Activated T-helper 2 cell treated with anti-CD3 and anti-CD28 coated beads, Interferon-gamma antibody, Interleukin-2, Interleukin-4, amounts not matched to agents 10 μg/mL and 5 μg/mL and 100 μg/mL, durations not matched to agents 14 hours and 24 hours and 36 hours (primary cell): ENCODE data around the gene TADA2A. TPM values are rescaled to one million over a fixed set of nuclear protein-coding genes. Genes with fewer than 3 reads are reported as not detected.
A peak's percentile ranks its signal among the peaks of the same experiment; 100 is the strongest.
"Not testable (repeated sequence)": the region's sequence is repeated elsewhere in the genome, so short reads cannot be mapped to it uniquely, and the experiment has no call there.

Source experiments
- DNase-seq: peaks from one replicate; pipeline ENCODE4 v3.0.0; 2021; ENCODE audit warnings: low spot score
- H3K27ac Mint-ChIP-seq: one replicate; pipeline ENCODE4 v1.8.0; 2021; ENCODE audit warnings: mixed read lengths
- H3K27me3 Mint-ChIP-seq: one replicate; pipeline ENCODE4 v1.8.0; 2021; ENCODE audit warnings: low read depth, mixed read lengths
- H3K36me3 Mint-ChIP-seq: one replicate; pipeline ENCODE4 v1.8.0; 2021; ENCODE audit warnings: low read depth, mixed read lengths
- H3K4me1 Mint-ChIP-seq: one replicate; pipeline ENCODE4 v1.8.0; 2021; ENCODE audit warnings: low read depth, mixed read lengths
- H3K4me3 Mint-ChIP-seq: one replicate; pipeline ENCODE4 v1.8.0; 2021; ENCODE audit warnings: low read depth, mild to moderate bottlenecking, moderate library complexity, mixed read lengths
- H3K9me3 Mint-ChIP-seq: one replicate; pipeline ENCODE4 v1.8.0; 2021; ENCODE audit warnings: mixed read lengths
- intact Hi-C: fragments of 100-400 bp; cut with micrococcal nuclease; formaldehyde crosslinking; loops from one replicate; pipeline ENCODE4 v1.15.1; 2023
- total RNA-seq: library from RNA; stranded (reverse); gene quantifications from 2 replicates; pipeline ENCODE4 v1.2.3, GENCODE V29; 2022

TADA2A gene
- total RNA-seq, 1 donor from 2014 or later: 34.3 TPM

GRCh38 chr17:37384560-37385149 is 22.0 kb upstream of the TADA2A start:
- no peaks in the 10 kb centered on the region for H3K36me3 Mint-ChIP-seq
- peaks cover 4% of the 10 kb centered on the region for H3K4me1 Mint-ChIP-seq
- H3K9me3 Mint-ChIP-seq: no peaks in the 10 kb centered on the region
- no peak overlapping the region for H3K27ac Mint-ChIP-seq
- H3K27me3 Mint-ChIP-seq: no peaks in the 10 kb centered on the region
- no peak for DNase-seq
- intact Hi-C loops: no loop called here
- H3K4me3 Mint-ChIP-seq: no peak overlapping the region

DNA sequence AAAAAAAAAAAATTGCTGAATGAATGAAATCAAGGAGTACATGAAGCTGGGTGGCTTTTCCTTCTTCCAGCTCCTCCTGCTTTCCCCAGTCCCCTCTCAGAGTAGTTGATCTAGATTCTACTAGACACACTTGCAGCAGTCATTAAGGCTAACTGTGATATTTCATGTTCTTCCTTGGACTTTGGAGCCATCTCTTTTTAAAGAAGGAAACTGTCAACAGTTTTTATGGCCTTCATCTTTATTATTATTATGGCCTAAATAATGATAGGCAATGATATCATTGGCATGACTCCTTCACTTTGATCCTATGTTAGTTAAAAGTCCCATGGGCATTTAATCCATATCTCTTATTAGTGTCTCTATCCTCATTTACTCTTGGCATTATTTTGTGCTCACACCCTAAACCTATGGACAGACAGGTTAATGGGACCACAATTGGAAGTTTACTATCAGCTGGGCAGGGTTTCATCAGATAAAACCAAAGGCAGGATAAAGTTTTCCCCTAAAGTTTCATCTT is 21.2 kb upstream of the TADA2A start:
- no peak overlapping the region for H3K4me3 Mint-ChIP-seq

DNA sequence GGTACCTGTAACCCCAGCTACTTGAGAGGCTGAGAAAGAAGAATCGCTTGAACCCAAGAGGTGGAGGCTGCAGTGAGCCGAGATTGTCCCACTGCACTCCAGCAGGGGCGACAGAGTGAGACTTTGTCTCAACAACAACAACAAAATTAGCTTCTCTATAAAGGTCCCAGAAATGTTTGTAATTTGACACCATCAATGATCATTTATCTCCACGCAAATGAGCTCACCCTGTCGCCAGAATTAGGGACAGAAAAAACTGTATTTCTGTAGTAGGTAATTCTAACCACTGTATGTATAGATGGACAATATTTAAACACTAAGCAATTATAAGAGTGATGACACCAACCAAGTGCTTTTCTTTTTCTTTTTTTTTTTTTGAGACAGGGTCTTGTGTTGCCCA is 20.2 kb upstream of the TADA2A start:
- no peaks in the 10 kb centered on the region for H3K9me3 Mint-ChIP-seq
- no peaks in the 10 kb centered on the region for H3K36me3 Mint-ChIP-seq
- peaks cover 7% of the 10 kb centered on the region for H3K4me1 Mint-ChIP-seq
- H3K27ac Mint-ChIP-seq: no peak overlapping the region
- no peak for DNase-seq
- no peak overlapping the region for H3K4me3 Mint-ChIP-seq
- intact Hi-C loops: no loop called here
- no peaks in the 10 kb centered on the region for H3K27me3 Mint-ChIP-seq

More for the DNA sequence above, 21.2 kb upstream of the TADA2A start:
- H3K4me1 Mint-ChIP-seq: peaks cover 4% of the 10 kb centered on the region
- H3K27ac Mint-ChIP-seq: no peak overlapping the region
- DNase-seq: no peak
- no peaks in the 10 kb centered on the region for H3K9me3 Mint-ChIP-seq
- H3K36me3 Mint-ChIP-seq: no peaks in the 10 kb centered on the region
- intact Hi-C loops: no loop called here
- H3K27me3 Mint-ChIP-seq: no peaks in the 10 kb centered on the region

DNA sequence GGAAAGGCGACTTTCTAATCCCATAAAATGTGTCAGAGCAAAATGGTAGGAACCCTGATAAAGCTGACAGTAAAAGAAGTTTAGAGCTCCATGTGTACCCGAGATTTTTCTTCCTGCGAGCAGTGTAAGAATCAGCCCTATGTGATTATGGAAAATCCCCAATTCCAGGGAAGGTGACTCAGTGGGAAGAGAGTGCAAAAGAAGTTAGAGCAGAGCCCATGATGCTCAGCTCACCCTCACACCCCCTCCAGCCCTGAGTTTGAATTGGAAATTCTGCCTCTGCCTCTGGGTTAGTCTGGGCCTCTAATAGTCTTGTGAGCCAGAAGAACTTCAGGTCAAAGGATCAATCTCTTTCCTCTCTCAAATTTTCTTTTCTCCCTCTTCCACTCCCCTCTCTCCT is 18.4 kb upstream of the TADA2A start:
- no peak for DNase-seq
- no peaks in the 10 kb centered on the region for H3K9me3 Mint-ChIP-seq
- intact Hi-C loops: no loop called here
- no peaks in the 10 kb centered on the region for H3K27me3 Mint-ChIP-seq
- no peak overlapping the region for H3K27ac Mint-ChIP-seq
- peaks cover 23% of the 10 kb centered on the region for H3K4me1 Mint-ChIP-seq
- H3K36me3 Mint-ChIP-seq: no peaks in the 10 kb centered on the region
- H3K4me3 Mint-ChIP-seq: no peak overlapping the region

GRCh38 chr17:37389160-37389559 is 17.5 kb upstream of the TADA2A start:
- Mint-ChIP-seq H3K4me1 (peaks cover 25% of the 10 kb centered on the region), H3K27me3 (no peaks in the 10 kb centered on the region), H3K9me3 (no peaks in the 10 kb centered on the region), H3K4me3 (no peak overlapping the region), H3K27ac (no peak overlapping the region), H3K36me3 (no peaks in the 10 kb centered on the region)
- intact Hi-C loops: no loop called here
- no peak for DNase-seq

- intact Hi-C loops: loop anchor here (5.0 kb wide), 1 partner anchor 34 kb away; no protein-coding TSS in a partner anchor
- H3K36me3 Mint-ChIP-seq: no peaks in the 10 kb centered on the region
- H3K9me3 Mint-ChIP-seq: no peaks in the 10 kb centered on the region
- H3K4me3 Mint-ChIP-seq: no peak overlapping the region
- H3K27ac Mint-ChIP-seq: no peak overlapping the region
- no peaks in the 10 kb centered on the region for H3K27me3 Mint-ChIP-seq
- peaks cover 25% of the 10 kb centered on the region for H3K4me1 Mint-ChIP-seq
- no peak for DNase-seq
These were observed 15.5 kb upstream of the TADA2A start for GRCh38 chr17:37391146-37391545.

DNA sequence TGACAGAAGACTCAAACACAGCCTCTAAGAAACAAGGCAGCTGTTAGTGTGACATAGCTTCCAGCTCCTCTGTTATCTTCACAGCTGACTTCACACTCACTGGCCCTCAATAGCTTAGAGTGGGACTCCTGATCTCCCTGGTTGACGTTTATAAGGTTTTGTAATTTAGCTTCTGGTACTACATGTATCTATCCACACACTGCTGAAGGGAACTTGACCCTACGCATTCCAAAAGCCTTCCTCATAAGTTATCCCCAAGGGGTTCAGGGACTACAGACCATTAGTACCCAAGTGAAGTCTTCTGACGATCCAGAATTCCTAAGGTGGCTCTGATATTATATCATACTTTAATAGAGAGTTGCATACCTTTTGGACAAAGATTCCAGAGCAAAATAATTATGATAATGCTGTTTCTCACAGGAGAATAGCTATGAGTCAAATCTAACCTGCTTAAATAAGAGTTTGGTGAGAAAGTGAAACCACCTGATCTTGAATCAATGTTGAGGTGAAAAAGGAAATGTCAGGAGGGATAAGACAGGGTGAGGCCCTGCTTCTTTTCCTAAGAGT is 14.6 kb upstream of the TADA2A start:
- Mint-ChIP-seq H3K27me3 (no peaks in the 10 kb centered on the region), H3K4me1 (peaks cover 26% of the 10 kb centered on the region), H3K4me3 (no peak overlapping the region), H3K9me3 (no peaks in the 10 kb centered on the region), H3K36me3 (no peaks in the 10 kb centered on the region), H3K27ac (no peak overlapping the region)
- intact Hi-C loops: loop anchor here (5.0 kb wide), 1 partner anchor 35 kb away; no protein-coding TSS in a partner anchor
- no peak for DNase-seq

GRCh38 chr17:37393352-37393751 is 13.3 kb upstream of the TADA2A start:
- intact Hi-C loops: loop anchor here (5.0 kb wide), 1 partner anchor 36 kb away; no protein-coding TSS in a partner anchor

GRCh38 chr17:37399265-37399803 is 7.4 kb upstream of the TADA2A start:
- Mint-ChIP-seq H3K4me3 (no peak overlapping the region), H3K9me3 (no peaks in the 10 kb centered on the region), H3K27ac (no peak overlapping the region), H3K27me3 (no peaks in the 10 kb centered on the region), H3K36me3 (peaks cover 23% of the 10 kb centered on the region), H3K4me1 (peaks cover 26% of the 10 kb centered on the region)
- intact Hi-C loops: no loop called here
- no peak for DNase-seq

More at GRCh38 chr17:37393352-37393751, 13.3 kb upstream of the TADA2A start:
- peaks cover 30% of the 10 kb centered on the region for H3K4me1 Mint-ChIP-seq
- no peaks in the 10 kb centered on the region for H3K36me3 Mint-ChIP-seq
- no peak for DNase-seq
- H3K27me3 Mint-ChIP-seq: no peaks in the 10 kb centered on the region
- no peak overlapping the region for H3K27ac Mint-ChIP-seq
- no peak overlapping the region for H3K4me3 Mint-ChIP-seq
- H3K9me3 Mint-ChIP-seq: no peaks in the 10 kb centered on the region

DNA sequence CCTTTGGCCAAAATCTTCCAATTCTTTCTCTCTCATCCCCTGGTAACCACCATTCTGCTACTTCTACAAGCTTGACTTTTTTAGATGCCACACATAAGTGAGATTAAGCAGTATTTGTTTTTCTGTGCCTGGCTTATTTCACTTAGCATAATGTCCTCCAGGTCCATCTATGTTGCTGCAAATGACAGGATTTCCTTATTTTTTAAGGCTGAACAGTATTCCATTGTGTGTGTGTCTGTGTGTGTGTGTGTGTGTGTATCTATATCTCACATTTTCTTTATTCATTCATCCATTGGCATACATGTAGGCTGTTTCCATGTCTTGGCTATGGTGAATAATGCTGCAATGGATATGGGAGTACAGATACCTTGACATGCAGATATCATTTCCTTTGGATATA is 6.2 kb upstream of the TADA2A start:
- no peak overlapping the region for H3K27ac Mint-ChIP-seq
- H3K4me3 Mint-ChIP-seq: no peak overlapping the region
- peaks cover 34% of the 10 kb centered on the region for H3K4me1 Mint-ChIP-seq
- H3K36me3 Mint-ChIP-seq: peaks cover 30% of the 10 kb centered on the region
- no peak for DNase-seq
- intact Hi-C loops: loop anchor here (10.0 kb wide), 2 partner anchors 204 to 1324 kb away; partner anchors contain the start of gene SYNRG
- H3K27me3 Mint-ChIP-seq: no peaks in the 10 kb centered on the region
- H3K9me3 Mint-ChIP-seq: no peaks in the 10 kb centered on the region

- peak overlapping the region; percentile 97 for H3K4me3 Mint-ChIP-seq
- not testable (repeated sequence) for H3K27ac Mint-ChIP-seq, DNase-seq, H3K27me3 Mint-ChIP-seq, H3K9me3 Mint-ChIP-seq
- H3K36me3 Mint-ChIP-seq: peaks cover 51% of the 10 kb centered on the region
- intact Hi-C loops: loop anchor here (10.0 kb wide), 2 partner anchors 199 to 1319 kb away; partner anchors contain the start of gene SYNRG
- H3K4me1 Mint-ChIP-seq: peaks cover 37% of the 10 kb centered on the region
These were observed 1.2 kb upstream of the TADA2A start for GRCh38 chr17:37405522-37405921.

DNA sequence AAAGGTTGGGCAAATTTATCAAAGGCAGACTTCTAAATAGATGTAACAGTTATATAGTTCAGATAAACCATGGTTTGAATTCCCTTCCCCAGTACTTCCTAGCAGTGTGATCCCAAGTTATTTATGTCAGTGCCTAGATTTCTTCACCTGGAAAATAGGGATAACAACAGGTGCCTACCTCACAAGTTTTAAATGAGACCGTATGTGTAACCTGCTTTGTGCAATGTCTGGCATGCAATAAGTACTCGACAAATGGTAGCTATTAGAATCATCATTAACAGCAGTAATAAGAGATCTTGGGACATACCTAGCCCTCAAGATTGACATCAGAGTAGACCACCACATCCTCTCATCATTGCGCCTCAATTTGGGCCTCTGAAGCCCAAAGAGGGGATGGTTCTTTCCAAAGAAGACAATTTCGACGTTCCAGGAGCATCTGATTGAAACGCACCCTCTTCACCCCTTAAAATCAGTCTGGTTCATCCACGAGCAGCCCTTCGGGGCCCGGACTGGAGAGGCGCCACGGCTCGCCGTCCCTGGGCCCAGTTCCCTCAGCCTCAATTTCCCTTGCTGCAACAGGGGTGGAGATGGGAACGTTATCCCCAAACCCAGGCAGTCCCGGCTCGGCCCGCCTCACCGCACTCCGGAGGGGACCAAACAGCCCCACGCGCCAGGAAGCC is 591 bp upstream of the TADA2A start:
- no peaks in the 10 kb centered on the region for H3K9me3 Mint-ChIP-seq
- peak overlapping the region; percentile 92 for H3K27ac Mint-ChIP-seq
- H3K36me3 Mint-ChIP-seq: peaks cover 57% of the 10 kb centered on the region
- H3K4me1 Mint-ChIP-seq: peaks cover 42% of the 10 kb centered on the region
- no peaks in the 10 kb centered on the region for H3K27me3 Mint-ChIP-seq
- no peak for DNase-seq
- peak overlapping the region; percentile 97 for H3K4me3 Mint-ChIP-seq
- intact Hi-C loops: loop anchor here (2.0 to 10.0 kb wide), 3 partner anchors 85 to 1319 kb away; partner anchors contain the start of gene SYNRG
